Stomach (tissue), 9 donors: ENCODE measurements around the gene KIRREL3. TPM values are rescaled to one million over a fixed set of nuclear protein-coding genes. Genes with fewer than 3 reads are reported as not detected.

ENCODE experiments used
- DNase-seq, 2 donors: peaks; one replicate each; pipeline versions ENCODE4 v3.0.0 to v3.0.0-alpha.2; 2013 to 2019
- H3K27ac ChIP-seq, 5 donors: fragments of 200-600 bp in 4 of 5; sonication (generic) in 4 of 5; one replicate each; pipeline ENCODE4 v1.5.1; 2013 to 2019; ENCODE audit warnings: mild to moderate bottlenecking in 1 of 5, moderate library complexity in 1 of 5
- H3K27me3 ChIP-seq, 3 donors: fragments of 200-600 bp; sonication (generic); one replicate each; pipeline ENCODE4 v1.5.1; 2017 to 2019; ENCODE audit warnings: mixed run types in 1 of 3
- H3K36me3 ChIP-seq, 4 donors: fragments of 200-600 bp; sonication (generic); 1 replicate in 3 of 4; 2 replicates in 1 of 4; pipeline ENCODE4 v1.5.1; 2016 to 2019
- H3K4me1 ChIP-seq, 4 donors: fragments of 200-600 bp; sonication (generic); one replicate each; pipeline ENCODE4 v1.5.1; 2016 to 2019
- H3K4me3 ChIP-seq, 4 donors: fragments of 200-600 bp; sonication (generic) in 3 of 4; one replicate each; pipeline ENCODE4 v1.5.1; 2016 to 2019; ENCODE audit warnings: mild to moderate bottlenecking in 1 of 4
- H3K9me3 ChIP-seq, 4 donors: fragments of 200-600 bp; sonication (generic); one replicate each; pipeline ENCODE4 v1.5.1; 2016 to 2019
- CTCF ChIP-seq, 7 experiments: fragments of 450-650 bp in 4 of 7; fragments of 200-600 bp in 3 of 7; sonication (generic) in 3 of 7; IDR thresholded peaks; one replicate each; pipeline ENCODE4 v1.5.1; 2016 to 2019; ENCODE audit warnings: antibody characterized with exemption in 7 of 7, control low read depth in 2 of 7, mild to moderate bottlenecking in 1 of 7
- EP300 ChIP-seq: sonication (generic); formaldehyde crosslinking; IDR thresholded peaks from one replicate; pipeline ENCODE4 v1.6.1; 2017; ENCODE audit warnings: antibody characterized with exemption
- POLR2A ChIP-seq, 4 donors: fragments of 450-650 bp; IDR thresholded peaks; one replicate each; pipeline ENCODE4 v1.6.1; 2016; ENCODE audit warnings: antibody characterized with exemption in 4 of 4, control low read depth in 2 of 4, mild to moderate bottlenecking in 1 of 4, moderate library complexity in 1 of 4
- POLR2AphosphoS5 ChIP-seq, 3 donors: sonication (generic); formaldehyde crosslinking; IDR thresholded peaks; one replicate each; pipeline ENCODE4 v1.6.1; 2016; ENCODE audit warnings: antibody characterized with exemption in 3 of 3
- WGBS, 5 donors: extraction: QIAGEN DNeasy Blood & Tissue Kit in 3 of 5; methylation state at CpG; one replicate each; pipeline versions ENCODE4 v1.1.5 to v1.1.7; 2013 to 2018; 5-methylcytosine and 5-hydroxymethylcytosine counted together
- intact Hi-C: fragments of 100-400 bp; cut with DNase I; formaldehyde crosslinking; loops from one replicate; pipeline ENCODE4 v1.15.1; 2023; ENCODE audit warnings: low total_unique reads
- polyA plus RNA-seq, 3 donors: library from polyadenylated mRNA; stranded (reverse); fragments of 200-250 nt; gene quantifications; one replicate each; pipeline ENCODE4 v1.2.3, GENCODE V29; 2013
- total RNA-seq, 5 donors: library from RNA; depleted of rRNA; stranded (reverse); fragments of >200 nt; gene quantifications; one replicate each; pipeline versions ENCODE4 v1.1.0 to v1.2.3, GENCODE V29; 2014 to 2016
- donor health status: healthy with polysubstance abuse.
- donor health status: Bipolar disorder and iron deficiency.
- donor health status: healthy.

KIRREL3 gene
- total and polyA plus RNA-seq, 8 donors = 0.10 to 1.7 (median 0.38) TPM; not detected in 4

GRCh38 chr11:126438272-126438671, 562.3 kb downstream of the KIRREL3 start:
- no peaks in the 10 kb centered on the region for H3K36me3 ChIP-seq
- H3K9me3 ChIP-seq = no peaks in the 10 kb centered on the region
- intact Hi-C loops = loop anchor here (10.0 kb wide), 1 partner anchor 907 kb away; no protein-coding TSS in a partner anchor
- no peak for TF ChIP-seq POLR2AphosphoS5 (IDR thresholded peaks at IDR 0.05)
- no peak for TF ChIP-seq EP300
- no peak for TF ChIP-seq CTCF (IDR thresholded peaks at IDR 0.05)
- TF ChIP-seq POLR2A (IDR thresholded peaks at IDR 0.05) = no peak
- 76 to 80% (median 79%) methylated on average over 9 of the region's 9 CpGs for WGBS, 5 donors
- peaks cover 0 to 24% (median 0%) of the 10 kb centered on the region in 3 donors for H3K27me3 ChIP-seq
- no peak overlapping the region for H3K27ac ChIP-seq
- H3K4me1 ChIP-seq = peaks cover 0 to 11% (median 7%) of the 10 kb centered on the region in 4 donors
- H3K4me3 ChIP-seq = no peak overlapping the region
- no peak for DNase-seq

GRCh38 chr11:126437731-126438130, 562.8 kb downstream of the KIRREL3 start:
- H3K4me1 ChIP-seq = peaks cover 0 to 11% (median 7%) of the 10 kb centered on the region in 4 donors
- DNase-seq = no peak
- TF ChIP-seq CTCF (IDR thresholded peaks at IDR 0.05) = no peak
- no peak for TF ChIP-seq EP300
- TF ChIP-seq POLR2A (IDR thresholded peaks at IDR 0.05) = no peak
- no peak for TF ChIP-seq POLR2AphosphoS5 (IDR thresholded peaks at IDR 0.05)
- intact Hi-C loops = loop anchor here (10.0 kb wide), 1 partner anchor 907 kb away; no protein-coding TSS in a partner anchor
- WGBS, 5 donors = 94 to 97% (median 96%) methylated on average over 4 to 5 of the region's 5 CpGs
- H3K27ac ChIP-seq = no peak overlapping the region
- no peaks in the 10 kb centered on the region for H3K9me3 ChIP-seq
- H3K27me3 ChIP-seq = peaks cover 0 to 19% (median 0%) of the 10 kb centered on the region in 3 donors
- H3K36me3 ChIP-seq = no peaks in the 10 kb centered on the region
- H3K4me3 ChIP-seq = no peak overlapping the region

- Histone ChIP-seq H3K9me3 (no peaks in the 10 kb centered on the region), H3K27ac (no peak overlapping the region), H3K4me3 (no peak overlapping the region), H3K4me1 (peaks cover 4 to 25% (median 14%) of the 10 kb centered on the region in 4 donors), H3K27me3 (peaks cover 0 to 7% (median 0%) of the 10 kb centered on the region in 3 donors), H3K36me3 (no peaks in the 10 kb centered on the region)
- 83 to 97% (median 93%) methylated on average over 4 to 7 of the region's 7 CpGs for WGBS, 5 donors
- TF ChIP-seq EP300 (no peak), CTCF (IDR thresholded peaks at IDR 0.05) (no peak), POLR2AphosphoS5 (IDR thresholded peaks at IDR 0.05) (no peak), POLR2A (IDR thresholded peaks at IDR 0.05) (no peak)
- DNase-seq = no peak
- intact Hi-C loops = loop anchor here (10.0 kb wide), 1 partner anchor 909 kb away; no protein-coding TSS in a partner anchor
Observed at GRCh38 chr11:126436209-126436755, 564.3 kb downstream of the KIRREL3 start.

GRCh38 chr11:126434950-126435335, 565.6 kb downstream of the KIRREL3 start:
- 82 to 93% (median 90%) methylated on average over 12 of the region's 12 CpGs for WGBS, 5 donors
- DNase-seq = no peak
- no peaks in the 10 kb centered on the region for H3K27me3 ChIP-seq
- no peak for TF ChIP-seq CTCF (IDR thresholded peaks at IDR 0.05)
- no peak for TF ChIP-seq EP300
- no peak for TF ChIP-seq POLR2AphosphoS5 (IDR thresholded peaks at IDR 0.05)
- intact Hi-C loops = loop anchor here (10.0 kb wide), 1 partner anchor 910 kb away; no protein-coding TSS in a partner anchor
- peaks cover 0 to 15% (median 9%) of the 10 kb centered on the region in 4 donors for H3K4me1 ChIP-seq
- no peaks in the 10 kb centered on the region for H3K36me3 ChIP-seq
- H3K27ac ChIP-seq = no peak overlapping the region
- no peaks in the 10 kb centered on the region for H3K9me3 ChIP-seq
- H3K4me3 ChIP-seq = no peak overlapping the region
